Measurements from ENCODE around the gene UGT1A9. TPM values are rescaled to one million over a fixed set of nuclear protein-coding genes. Genes with fewer than 3 reads are reported as not detected.

Gene UGT1A9
- total RNA-seq, 1 donor from 2014 or later: not detected

- DNase-seq (ENCODE audit: extremely low read depth, low read depth, low spot score): no peak
These were observed 141.7 kb downstream of the UGT1A9 start for GRCh38 chr2:233813236-233814055.

- DNase-seq (ENCODE audit: extremely low read depth, low read depth, low spot score): no peak
These were observed 142.5 kb downstream of the UGT1A9 start for GRCh38 chr2:233814056-233814835.

GRCh38 chr2:233815861-233816260, 144.2 kb downstream of the UGT1A9 start:
- no peak for DNase-seq (ENCODE audit: extremely low read depth, low read depth, low spot score)

- DNase-seq (ENCODE audit: extremely low read depth, low read depth, low spot score): no peak
These were observed 144.6 kb downstream of the UGT1A9 start for GRCh38 chr2:233816334-233816733.

- no peak for DNase-seq (ENCODE audit: extremely low read depth, low read depth, low spot score)
These were observed 145.1 kb downstream of the UGT1A9 start for GRCh38 chr2:233816771-233817170.

- DNase-seq (ENCODE audit: extremely low read depth, low read depth, low spot score): no peak
These were observed 145.7 kb downstream of the UGT1A9 start for GRCh38 chr2:233817361-233817911.

GRCh38 chr2:233817995-233818638, 146.4 kb downstream of the UGT1A9 start:
- no peak for DNase-seq (ENCODE audit: extremely low read depth, low read depth, low spot score)

GRCh38 chr2:233818639-233819621, 147.2 kb downstream of the UGT1A9 start:
- no peak for DNase-seq (ENCODE audit: extremely low read depth, low read depth, low spot score)

- no peak for DNase-seq (ENCODE audit: extremely low read depth, low read depth, low spot score)
These were observed 148.4 kb downstream of the UGT1A9 start for GRCh38 chr2:233819884-233820773.

- DNase-seq (ENCODE audit: extremely low read depth, low read depth, low spot score): no peak
These were observed 149.0 kb downstream of the UGT1A9 start for GRCh38 chr2:233820774-233821105.

- DNase-seq (ENCODE audit: extremely low read depth, low read depth, low spot score): no peak
These were observed 149.5 kb downstream of the UGT1A9 start for GRCh38 chr2:233821196-233821595.

GRCh38 chr2:233821709-233822100, 150.0 kb downstream of the UGT1A9 start:
- DNase-seq (ENCODE audit: extremely low read depth, low read depth, low spot score): no peak

- no peak for DNase-seq (ENCODE audit: extremely low read depth, low read depth, low spot score)
These were observed 150.5 kb downstream of the UGT1A9 start for GRCh38 chr2:233822101-233822771.

Other genes starting within 250 kb of the UGT1A9 start
- 24.8 and 27.5 TPM in 2 replicates for gene USP40, start 105.1 kb upstream of the UGT1A9 start, total RNA-seq
- gene UGT1A8, start 54.3 kb upstream of the UGT1A9 start, total RNA-seq: not detected in 2 replicates
- not detected in 2 replicates for gene UGT1A10, start 35.5 kb upstream of the UGT1A9 start, total RNA-seq
- not detected in 2 replicates for gene UGT1A7, start 10.0 kb downstream of the UGT1A9 start, total RNA-seq
- not detected in 2 replicates for gene UGT1A6, start 21.0 kb downstream of the UGT1A9 start, total RNA-seq
- not detected in 2 replicates for gene UGT1A5, start 41.0 kb downstream of the UGT1A9 start, total RNA-seq
- 0.12 TPM in 1 of 2 replicates, not detected in the other for gene UGT1A4, start 46.8 kb downstream of the UGT1A9 start, total RNA-seq
- not detected in 2 replicates for gene UGT1A3, start 57.1 kb downstream of the UGT1A9 start, total RNA-seq
- not detected in 2 replicates for gene UGT1A1, start 88.4 kb downstream of the UGT1A9 start, total RNA-seq
- gene MROH2A, start 106.4 kb downstream of the UGT1A9 start, total RNA-seq: not detected in 2 replicates
- gene HJURP, start 182.6 kb downstream of the UGT1A9 start, total RNA-seq: 4.3 and 7.9 TPM in 2 replicates
- not detected in 2 replicates for gene TRPM8, start 245.5 kb downstream of the UGT1A9 start, total RNA-seq